DMS53 treated with DMSO at 0.1 percent for 48 hours (cell line): ENCODE results near the gene RAB11FIP4.
"Not testable (repeated sequence)": the region's sequence is repeated elsewhere in the genome, so short reads cannot be mapped to it uniquely, and the experiment has no call there.

Source experiments
- DNase-seq: peaks from one replicate; lab custom pipeline; 2025; ENCODE audit not compliant: unreplicated experiment; lab: John Stamatoyannopoulos, UW

RAB11FIP4 gene

DNA sequence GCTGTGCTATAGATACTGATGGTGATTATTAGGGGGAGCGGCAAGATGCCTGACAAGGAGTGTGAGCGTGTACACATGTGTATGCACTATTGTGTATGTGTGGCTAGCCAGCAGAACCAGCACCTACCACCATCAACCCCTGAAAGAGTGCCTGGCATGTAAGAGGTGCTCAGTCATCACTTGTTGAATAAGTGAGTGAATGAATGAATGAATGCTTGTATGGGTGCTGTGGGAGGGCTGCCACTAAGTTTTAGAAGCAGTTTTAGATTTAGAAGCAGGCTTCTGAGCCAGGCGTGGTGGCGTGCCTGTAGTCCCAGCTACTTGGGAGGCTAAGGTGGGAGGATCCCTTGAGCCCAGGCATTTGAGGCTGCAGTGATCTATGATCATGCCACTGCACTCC is 37.0 kb downstream of the RAB11FIP4 start:
- DNase-seq, result no peak

DNA sequence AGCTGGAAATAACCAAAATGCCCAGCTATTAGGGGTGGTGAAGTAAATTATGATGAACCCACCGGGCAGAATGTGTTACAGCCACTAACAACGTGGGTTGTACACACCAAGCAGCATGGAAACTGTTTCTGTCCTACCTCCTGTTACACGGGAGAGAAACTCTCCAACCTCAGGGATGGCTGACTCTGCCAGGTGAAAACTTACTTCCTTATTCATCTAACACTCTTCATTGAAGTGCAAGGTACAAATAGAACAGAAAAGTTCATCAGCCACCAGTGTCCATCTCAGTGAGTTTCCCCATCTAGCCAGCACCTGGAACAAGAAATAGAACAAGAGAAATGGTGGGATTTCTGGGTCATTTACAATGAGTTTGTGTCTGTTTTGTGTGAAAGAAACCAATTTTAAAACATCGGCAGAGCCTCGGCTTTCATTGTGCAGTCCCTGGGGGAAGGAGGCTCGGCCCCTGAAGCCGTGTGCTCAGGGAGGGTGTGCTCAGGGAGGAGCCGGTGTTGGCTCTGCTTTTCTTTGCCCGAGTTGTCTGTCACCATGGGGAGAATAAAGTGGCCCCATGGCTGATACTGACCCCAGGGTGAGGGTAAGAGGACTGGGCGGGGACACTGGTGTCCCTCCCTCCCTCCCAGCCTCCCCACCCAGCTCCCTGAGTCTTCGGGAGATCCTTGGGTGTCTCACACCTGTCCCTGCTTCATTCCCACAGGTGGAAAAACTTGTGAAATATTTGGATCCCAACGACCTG is 39.8 kb downstream of the RAB11FIP4 start:
- no peak for DNase-seq

DNA sequence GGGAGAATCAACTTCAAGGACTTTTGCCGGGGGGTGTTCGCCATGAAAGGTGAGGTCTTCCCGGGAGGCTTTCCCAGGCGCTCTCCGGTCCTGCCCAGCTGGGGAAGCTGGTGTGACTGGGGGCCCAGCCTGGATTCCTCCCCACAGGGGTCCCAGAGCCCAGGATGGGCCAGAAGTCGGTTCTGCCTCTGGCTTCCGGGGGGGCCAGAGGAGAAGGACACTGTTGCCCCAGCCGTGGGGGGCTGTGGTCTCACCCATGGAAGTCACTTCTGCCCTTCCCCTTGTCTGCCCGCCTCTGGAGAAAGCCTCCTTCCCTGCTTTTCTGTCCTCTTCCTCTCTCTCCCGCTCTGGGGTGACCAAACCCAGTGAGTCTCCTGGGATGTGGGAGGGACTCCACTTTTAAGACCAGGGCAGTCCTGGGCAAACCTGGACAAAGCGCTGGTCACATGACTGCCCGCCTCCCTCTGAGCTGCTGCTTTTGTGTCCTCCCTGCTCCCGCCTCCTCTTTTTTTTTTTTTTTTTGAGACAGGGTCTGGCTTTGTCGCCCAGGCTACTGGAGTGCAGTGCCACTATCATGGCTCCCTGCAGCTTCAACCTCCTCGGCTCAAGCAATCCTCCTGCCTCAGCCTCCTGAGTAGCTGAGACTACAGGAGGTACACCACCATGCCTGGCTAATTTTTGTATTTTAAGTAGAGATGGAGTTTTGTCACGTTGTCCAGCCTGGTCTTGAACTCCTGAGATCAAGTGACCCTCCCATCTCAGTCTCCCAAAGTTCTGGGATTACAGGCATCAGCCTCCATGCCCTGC is 40.6 kb downstream of the RAB11FIP4 start:
- peak; percentile 36 for DNase-seq

DNA sequence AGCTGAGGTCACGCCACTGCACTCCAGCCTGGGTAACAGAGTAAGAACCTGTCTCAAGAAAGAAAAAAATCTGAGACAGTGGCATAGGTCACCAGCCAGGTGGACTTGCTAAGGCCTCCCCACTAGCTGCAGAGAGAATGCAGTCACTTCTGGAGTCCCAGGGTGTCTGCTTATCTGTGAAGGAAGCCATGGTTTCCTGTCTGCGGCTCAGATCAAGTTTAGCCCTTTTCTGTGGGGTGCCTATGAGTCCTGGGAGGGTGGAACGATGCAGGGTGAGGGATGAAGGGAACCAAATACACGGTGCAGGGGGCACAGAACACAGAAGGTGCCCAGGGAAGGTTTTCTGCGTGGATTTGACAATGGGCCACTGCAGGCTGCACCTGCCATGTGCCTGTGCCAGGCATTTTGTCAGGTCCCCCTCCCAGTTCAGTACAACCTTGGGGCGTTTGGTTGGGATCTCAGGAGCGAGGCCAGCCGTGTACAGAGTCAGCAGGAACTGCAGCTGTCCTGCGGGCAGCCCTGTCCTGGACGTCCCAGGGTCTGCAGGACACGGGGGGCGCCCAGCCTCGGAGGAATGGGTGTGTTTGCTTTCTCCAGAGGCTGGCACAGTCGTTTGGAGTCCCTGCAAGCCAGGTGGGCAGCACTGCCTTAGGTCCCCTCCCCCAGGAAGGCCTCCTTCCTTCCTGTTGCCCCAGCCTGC is 41.8 kb downstream of the RAB11FIP4 start:
- no peak for DNase-seq

DNA sequence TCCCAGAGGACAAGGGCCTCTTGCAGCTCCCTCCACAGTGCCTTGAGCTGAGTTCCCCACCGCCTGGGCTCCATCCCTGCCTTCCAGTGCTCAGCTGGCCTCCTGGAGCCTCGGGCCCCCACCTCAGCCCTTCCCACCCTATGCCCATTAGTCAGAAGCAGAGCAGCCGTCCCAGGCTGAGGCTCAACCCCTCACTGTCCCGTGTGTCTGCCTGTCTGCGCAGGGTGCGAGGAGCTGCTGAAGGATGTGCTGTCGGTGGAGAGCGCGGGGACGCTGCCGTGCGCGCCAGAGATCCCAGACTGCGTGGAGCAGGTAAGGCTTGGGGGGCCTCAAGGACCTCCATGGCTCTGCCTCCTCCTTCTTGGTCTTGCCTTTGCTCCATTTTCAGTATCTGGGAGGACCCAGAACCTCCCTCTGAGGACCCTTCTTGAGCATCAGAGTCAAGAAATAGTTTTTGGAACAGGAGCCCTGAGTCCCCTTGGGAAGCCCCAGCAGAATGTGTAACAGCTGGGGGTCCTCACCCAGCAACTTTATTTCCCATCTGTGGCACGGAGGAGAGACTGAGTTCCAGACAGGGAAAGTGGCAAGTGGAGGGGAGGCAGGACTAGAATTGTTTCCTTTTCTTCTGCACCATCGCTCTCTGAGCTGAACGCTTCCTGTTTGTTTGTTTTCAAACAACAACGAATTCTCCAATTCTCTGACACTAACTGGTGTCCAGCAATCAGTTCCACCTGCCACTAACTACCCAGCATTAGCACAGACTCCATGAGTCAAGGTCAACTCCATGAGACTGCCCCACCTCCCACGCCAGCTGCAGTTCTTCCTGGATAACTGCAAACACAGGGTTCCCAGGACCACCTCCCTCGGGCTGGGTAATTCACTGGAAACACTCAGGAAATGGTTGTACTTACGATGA is 42.6 kb downstream of the RAB11FIP4 start:
- no peak for DNase-seq

DNA sequence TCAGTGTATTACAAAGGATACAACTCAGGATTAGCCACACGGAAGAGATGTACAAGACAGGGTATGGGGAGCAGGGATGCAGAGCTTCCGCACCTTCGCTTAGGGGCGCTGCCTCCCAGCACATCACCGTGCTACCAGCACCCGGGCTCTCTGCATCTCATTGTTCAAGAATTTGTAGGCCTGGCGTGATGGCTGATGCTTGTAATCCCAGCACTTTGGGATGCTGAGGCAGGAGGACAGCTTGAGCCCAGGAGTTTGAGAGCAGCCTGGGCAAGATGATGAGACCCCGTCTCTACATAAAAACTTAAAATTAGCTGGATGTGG is 43.2 kb downstream of the RAB11FIP4 start:
- no peak for DNase-seq

DNA sequence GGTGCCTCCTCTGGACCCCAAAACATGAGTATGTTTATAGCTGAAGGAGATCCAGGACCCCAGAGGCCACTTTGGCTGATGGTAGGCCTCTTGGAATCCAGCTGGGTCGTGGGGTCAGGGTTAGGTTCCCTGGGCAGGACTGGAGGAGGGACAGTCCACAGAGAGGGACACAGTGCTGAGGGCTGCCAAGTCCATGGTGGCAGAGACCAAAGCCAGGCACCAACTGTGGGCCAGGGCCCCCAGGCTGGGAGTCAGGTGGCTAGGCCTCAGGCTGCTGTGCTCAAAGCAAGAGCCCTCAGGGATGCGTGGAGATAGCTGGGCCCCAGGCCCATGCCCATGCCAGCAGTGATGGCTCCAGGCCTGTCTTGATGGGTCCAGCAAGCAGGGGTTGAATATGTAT is 44.1 kb downstream of the RAB11FIP4 start:
- no peak for DNase-seq

DNA sequence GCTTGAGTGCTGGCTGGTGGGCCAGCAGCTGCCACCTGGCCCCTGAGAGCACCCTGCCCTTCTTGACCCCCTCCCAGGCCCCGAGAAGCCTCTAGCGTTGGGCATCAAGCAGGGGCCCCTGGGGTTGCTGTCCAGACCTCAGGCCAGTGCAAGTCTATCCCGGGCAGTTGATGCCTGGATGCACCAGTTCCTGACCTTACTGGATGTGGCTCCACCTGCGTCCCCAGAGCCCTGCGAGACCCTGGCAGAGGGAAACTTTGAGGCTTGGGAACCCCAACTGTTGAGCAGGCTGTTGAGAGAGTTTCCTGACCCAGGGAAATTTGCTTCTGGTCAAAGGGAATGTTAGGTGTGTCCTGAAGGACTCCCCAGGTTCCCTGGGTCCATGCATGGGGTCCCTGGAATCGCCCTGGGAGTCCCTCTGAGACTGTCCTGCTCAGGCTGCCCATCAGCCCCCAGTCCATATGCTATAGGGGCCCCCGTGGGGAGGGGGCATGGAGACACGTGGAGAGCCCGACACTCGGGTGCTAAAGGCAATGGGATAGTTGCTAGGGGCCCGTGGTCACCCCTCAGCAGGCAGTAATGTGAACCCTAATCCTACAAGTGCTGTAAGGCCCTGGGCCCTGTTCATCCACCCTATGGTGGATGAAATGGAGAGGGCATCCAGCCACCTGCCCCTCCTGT is 46.4 kb downstream of the RAB11FIP4 start:
- no peak for DNase-seq

DNA sequence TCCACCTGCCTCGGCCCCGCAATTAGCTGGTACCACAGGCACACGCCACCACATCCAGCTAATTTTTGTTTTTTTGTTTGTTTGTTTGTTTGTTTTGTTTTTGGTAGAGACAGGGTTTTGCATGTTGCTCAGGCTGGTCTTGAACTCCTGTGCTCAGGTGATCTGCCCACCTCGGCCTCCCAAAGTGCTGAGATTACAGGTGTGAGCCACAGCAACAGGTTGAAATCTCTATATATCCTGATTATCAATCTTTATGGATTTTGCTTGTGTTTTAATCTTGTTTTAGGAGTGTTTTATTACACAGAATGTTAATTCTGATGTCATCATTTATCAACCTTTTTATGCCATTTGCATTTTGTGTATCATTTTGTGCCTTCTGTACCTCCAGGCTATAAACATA is 48.2 kb downstream of the RAB11FIP4 start:
- no peak for DNase-seq

DNA sequence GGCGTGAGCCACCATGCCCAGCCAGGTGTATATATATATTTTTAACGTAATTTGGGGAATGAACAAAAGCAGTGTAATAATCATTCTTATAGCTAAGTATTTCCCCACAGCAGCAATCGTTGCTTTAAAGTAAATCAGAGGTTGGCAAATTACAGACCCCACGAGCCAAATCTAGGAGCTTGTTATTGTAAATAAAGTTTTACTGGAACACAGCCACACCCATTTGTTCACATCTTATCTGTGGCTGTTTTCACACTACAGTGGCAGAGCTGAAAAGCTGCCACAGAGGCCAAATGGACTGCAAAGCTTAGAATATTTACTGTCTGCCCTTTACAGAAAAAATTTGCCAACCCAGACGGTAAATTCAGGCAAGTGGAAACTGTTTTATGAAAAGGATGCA is 50.8 kb downstream of the RAB11FIP4 start:
- no peak for DNase-seq

DNA sequence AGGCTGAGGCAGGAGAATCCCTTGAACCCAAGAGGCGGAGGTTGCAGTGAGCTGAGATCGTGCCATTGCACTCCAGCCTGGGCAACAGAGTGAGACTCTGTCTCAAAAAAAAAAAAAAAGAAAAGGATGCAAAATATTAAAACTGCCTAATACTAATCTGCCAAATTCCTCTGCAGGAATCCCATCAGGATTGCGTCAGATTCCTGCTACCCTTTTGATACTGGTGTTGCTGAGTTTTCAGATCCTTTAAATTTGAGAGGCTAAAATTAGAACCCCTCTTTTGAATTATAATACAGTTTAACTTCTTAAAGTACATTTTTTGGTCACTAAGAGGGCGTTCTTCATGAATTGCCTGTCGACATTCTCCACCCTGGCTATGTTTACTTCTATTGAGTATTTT is 51.4 kb downstream of the RAB11FIP4 start:
- not testable (repeated sequence) for DNase-seq

DNA sequence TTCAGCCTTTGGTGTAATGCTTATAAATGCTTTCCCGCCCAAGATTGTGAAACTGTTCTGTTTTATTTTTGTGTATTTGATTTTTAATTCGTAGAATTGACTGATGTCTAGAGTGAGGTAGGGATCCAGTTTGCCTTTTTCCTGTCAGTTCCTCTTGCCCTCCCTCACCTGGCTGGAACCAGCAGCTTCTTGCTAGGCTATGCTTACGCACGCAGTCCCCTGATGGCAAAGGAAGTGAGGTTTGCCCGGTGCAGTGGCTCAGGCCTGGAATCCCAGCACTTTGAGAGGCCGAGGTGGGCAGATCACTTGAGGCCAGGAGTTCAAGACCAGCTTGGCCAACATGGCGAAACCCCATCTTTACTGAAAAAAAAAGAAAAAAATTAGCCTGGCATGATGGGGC is 51.9 kb downstream of the RAB11FIP4 start:
- no peak for DNase-seq

DNA sequence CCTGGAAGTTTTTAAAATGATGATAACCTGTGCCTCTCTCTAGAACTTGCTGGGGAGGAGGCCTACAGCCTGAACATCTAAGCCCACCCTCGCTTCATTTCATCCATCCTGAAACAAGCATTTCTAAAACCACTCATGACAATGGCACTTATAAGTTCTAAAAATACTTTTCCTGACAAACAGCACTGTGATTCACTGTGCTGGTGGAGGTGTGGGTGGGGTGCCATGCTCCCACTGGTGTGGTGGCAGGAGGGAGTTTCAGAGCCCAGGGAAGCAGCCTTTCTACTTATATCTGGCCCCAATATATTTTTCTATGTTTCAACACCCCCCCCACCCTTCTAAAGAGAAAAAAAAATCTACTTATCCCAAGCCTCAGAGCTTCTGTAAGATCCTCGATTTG is 52.6 kb downstream of the RAB11FIP4 start:
- DNase-seq, result no peak

DNA sequence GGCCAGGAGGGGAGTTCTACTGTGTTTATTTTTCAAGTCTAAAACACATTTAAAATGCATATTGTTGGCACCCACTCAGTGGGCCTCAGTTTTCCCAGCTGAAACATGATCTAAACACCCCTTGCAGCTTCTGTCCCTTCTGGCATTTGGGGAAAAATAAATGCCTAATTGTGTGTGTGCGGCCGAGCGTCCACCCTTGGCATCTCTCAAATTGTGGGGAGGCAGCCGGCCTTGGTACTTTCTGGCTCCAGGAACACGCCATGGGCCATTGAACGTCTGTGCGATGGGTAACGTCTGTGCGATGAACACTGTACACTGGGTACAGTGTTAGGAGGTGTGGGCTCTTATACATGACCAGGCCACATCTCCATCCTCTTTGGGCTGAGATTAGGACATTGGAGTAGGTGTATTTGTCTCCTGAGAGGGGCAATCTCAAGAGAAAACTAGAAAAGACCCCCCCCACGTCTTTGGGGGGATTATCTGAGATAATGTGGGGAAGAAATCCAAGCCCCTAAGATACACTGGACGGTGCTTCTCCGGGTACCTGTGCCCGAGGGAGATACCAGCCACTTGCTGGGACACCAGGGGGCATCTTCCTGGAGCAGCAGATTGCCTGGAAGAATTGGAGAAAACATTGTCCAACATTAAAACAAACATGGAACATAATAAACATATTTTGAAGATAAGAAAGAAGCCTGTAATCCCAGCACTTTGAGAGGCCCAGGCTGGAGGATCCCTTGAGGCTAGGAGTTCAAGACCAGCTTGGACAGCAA is 54.9 kb downstream of the RAB11FIP4 start:
- DNase-seq, result no peak

DNA sequence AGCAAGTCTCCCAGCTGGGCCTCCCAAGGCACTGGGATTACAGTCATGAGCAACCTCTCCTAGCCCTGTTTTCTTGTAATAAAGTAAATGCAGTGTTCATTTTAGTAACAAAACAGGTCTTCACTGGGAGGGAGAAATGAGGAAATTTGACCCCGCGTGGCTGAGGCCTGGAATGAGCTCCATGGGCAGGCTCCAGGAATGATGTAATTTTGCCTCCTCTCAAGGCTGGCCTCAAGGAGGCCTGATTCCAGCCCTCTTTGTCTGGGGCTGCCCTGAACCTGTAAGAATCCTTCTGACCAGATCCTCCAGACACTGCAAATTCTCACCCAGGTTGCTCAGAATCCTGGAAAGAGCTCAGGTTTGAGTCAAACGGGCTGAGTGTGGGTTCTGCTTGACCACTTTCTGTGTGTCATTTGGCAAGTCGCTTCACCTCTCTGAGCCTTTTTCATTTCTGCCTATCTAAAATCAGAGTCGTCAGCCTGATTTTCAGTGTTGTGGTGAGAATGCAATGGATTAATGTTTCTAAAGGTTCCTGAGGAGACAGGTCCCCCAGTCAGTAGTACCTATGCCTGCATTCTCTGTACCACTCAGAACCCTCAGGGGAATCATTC is 57.1 kb downstream of the RAB11FIP4 start:
- no peak for DNase-seq

DNA sequence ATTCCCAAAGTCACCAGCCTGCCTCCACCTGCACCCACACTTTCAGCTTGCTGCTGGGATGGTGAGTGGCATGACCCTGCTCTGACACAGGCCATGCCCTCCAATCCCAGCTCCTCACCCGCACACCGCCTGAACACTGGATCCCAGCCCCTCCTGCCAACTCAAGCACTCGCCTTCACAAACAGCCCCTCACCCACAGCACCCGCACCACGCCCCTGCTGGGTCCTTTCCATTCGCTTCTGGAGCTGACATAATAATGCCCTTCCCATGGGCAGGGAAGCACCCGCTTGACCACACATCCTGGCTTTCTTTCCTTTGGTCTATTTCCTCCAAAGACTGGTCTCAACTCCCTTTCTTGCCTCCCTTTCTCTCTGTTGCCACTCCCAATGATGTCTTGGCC is 57.6 kb downstream of the RAB11FIP4 start:
- no peak for DNase-seq

DNA sequence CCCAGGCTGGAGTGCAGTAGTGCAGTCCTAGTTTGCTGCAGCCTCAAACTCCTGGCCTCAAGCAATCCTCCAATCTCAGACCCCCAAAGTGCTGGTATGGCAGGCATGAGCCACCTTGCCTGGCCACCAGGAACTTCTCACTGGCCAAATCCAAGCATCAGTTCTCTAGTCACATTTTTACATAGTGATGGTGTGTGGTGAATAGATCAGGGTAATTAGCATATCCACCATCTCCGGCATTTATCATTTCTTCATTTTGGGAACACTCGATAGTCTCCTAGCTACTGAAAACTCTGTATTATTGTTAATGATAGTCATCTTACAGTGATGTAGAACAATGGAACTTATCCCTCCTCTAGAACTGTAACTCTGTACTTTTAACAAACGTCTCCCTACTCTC is 58.3 kb downstream of the RAB11FIP4 start:
- no peak for DNase-seq

DNA sequence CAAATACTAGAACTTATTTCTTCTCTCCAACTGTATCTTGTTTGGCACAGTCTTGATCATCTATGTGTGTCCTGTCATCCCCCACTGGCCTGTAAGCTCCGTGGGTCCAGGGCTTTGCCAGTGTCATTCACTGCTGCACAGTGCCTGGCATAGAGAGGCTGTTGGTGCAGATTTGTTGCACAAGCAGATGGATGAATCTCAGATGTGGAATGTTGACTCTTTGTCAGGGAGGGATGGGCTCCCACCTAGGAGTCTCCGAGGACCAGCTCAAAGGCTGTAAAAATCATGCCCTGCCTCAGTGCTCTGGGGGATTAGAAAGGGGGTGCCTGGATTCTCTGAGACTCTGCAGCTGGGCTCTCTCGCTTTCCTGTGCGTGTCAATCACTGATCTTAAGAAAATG is 60.6 kb downstream of the RAB11FIP4 start:
- no peak for DNase-seq

DNA sequence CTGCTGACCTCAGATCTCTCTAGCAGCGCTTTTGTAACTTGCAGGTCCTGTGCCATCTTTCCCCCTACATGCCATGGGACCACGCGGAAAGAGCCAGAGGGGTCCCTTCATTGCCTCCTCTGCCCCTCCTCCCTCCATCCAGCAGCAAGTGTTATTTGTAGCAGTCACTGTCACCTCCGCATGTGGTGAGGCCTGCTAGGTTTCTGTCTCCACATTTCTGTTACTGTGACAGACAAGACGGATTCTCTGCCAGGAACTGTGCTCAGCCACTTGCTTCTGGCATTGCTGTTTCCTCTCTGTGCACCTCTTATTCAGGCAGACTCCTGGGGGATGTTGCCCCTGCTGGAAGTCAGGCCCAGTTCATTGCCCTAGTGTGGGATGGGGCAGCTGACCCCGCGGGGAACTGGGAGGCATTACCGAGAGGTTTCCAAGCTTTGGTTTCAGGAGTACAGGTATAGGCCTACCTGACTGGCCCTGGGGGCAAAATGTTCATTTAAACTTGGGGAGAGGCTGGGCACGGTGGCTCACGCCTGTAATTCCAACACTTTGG is 61.2 kb downstream of the RAB11FIP4 start:
- DNase-seq, result no peak
